ENCODE results near the gene SUDS3.
A peak's percentile ranks its signal among the peaks of the same experiment; 100 is the strongest.
"Not testable (repeated sequence)": the region's sequence is repeated elsewhere in the genome, so short reads cannot be mapped to it uniquely, and the experiment has no call there.

SUDS3 gene

GRCh38 chr12:118376089-118377020 is at the start of gene SUDS3:
TSS of gene SUDS3 (plus strand) at chr12:118376555. CDS start at chr12:118376692, 137 bp downstream.
- peak; percentile 81 to 92 for DNase-seq (ENCODE audit: low read depth in 2 of 2, low spot score in 1 of 2)

DNA sequence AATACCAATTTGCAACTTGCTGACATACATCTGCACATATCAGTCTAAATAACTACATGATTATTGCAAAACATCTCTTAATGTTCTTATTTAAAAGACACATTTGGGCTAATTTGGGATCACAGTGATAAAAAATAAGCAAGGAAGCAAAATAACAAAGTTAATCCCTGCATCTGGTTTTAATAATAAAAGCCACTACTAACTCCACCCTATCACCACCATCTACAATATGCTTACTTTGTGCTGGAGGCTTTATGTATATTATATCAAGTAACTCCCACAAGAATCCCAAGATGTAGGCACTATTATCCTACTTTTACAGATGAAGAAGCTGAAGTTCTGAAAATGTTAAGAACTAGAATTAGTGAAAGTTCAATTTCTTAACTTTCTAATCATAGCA is 49.4 kb upstream of the SUDS3 start:
- no peak for DNase-seq (ENCODE audit: low read depth in 2 of 2, low spot score in 1 of 2)

DNA sequence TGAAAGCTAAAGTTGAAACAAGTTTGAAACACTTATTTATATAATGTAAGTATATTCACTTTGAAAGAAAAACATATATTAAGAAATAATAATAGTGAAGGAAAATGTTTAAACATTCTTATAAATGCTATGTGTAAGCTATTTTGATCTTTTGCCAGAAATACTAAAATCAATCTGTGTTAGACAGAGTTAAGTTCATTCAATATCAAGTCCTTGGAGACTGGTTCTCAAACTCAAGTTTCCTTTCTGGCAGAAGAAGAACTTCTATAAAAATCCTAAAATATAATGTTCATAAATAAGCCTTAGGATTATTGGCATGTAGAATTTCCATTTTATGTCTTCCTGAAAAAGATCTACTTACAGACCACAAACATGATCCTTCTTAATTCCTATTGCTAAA is 49.0 kb upstream of the SUDS3 start:
- no peak for DNase-seq (ENCODE audit: low read depth in 2 of 2, low spot score in 1 of 2)

GRCh38 chr12:118328486-118329330 is 47.6 kb upstream of the SUDS3 start:
- no peak for DNase-seq (ENCODE audit: low read depth in 2 of 2, low spot score in 1 of 2)

DNA sequence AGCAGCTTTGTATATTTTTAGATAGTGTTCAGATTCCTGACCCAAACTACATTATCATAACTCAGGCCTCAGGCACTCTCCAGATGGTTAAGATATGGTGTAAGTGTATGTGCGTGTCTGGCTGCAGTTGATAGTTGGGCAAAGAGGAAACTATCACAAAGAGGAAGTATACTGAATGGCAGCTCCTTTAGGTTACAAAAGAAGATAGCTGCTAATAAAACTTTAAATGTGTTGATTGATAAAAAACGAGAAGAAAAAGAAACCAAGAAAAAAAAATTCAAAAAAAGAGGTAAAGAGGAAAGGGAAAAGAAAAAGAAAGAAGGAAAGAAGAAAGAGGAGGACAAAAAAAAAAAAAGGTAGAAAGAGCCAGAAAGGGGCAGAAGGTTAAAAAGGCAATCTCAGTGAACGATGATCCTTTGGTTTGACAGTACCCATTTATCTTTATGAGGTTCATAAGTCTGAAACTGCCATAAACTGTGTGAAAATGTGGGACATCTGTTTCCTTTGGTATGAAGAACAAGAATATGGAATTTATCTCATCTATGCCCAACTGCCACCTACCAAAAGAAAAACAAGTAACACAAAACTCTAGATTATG is 45.8 kb upstream of the SUDS3 start:
- no peak for DNase-seq (ENCODE audit: low read depth in 2 of 2, low spot score in 1 of 2)

DNA sequence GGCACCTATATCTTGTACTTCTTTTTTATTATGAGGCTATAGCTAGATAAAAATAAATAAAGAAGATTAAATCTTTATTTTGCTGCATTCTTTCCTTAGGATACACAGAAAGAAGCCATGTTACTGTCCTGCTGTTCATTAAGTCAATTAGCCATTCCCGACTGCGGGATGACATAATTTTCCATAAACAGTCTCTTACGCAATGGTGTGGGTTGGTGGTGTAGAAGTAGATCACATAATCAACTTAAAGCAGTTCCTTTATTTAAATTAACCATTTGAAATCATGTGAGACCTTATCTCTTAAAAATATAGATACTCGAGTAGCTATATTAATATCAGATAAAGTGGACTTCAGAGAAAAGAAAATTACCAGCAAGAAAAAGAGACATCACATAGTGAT is 43.8 kb upstream of the SUDS3 start:
- no peak for DNase-seq (ENCODE audit: low read depth in 2 of 2, low spot score in 1 of 2)

GRCh38 chr12:118334241-118334640 is 42.1 kb upstream of the SUDS3 start:
- DNase-seq (ENCODE audit: low read depth in 2 of 2, low spot score in 1 of 2): no peak

- DNase-seq (ENCODE audit: low read depth in 2 of 2, low spot score in 1 of 2): no peak
Observed at GRCh38 chr12:118334939-118335567, 41.3 kb upstream of the SUDS3 start.

GRCh38 chr12:118336123-118336522 is 40.2 kb upstream of the SUDS3 start:
- DNase-seq (ENCODE audit: low read depth in 2 of 2, low spot score in 1 of 2): no peak

DNA sequence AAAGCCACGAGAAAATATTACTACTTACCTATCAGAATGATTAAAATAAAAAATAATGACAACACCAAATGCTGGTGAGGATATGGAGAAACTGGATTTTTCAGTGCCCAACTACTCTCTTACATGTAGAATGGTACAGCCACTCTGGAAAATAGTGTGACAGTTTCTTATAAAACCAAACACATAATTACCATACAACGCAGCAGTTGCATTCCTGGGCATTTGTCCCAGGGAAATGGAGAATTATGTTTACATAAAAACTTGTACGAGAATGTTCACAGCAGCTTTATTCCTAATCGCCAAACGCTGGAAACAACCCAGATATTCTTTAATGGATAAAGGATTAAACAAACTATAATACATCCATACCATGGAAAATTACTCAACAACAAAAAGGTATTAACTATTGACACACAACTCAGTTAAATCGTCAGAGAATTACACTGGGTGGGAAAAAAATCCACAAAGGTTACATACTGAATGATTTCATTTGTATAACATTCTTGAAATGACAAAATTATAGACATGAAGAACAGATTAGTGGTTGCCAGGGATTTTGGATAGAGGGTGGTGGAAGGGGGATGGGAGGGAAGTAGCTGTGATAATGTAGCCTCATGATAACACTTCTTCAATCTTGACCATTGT is 39.0 kb upstream of the SUDS3 start:
- DNase-seq (ENCODE audit: low read depth in 2 of 2, low spot score in 1 of 2): no peak

DNA sequence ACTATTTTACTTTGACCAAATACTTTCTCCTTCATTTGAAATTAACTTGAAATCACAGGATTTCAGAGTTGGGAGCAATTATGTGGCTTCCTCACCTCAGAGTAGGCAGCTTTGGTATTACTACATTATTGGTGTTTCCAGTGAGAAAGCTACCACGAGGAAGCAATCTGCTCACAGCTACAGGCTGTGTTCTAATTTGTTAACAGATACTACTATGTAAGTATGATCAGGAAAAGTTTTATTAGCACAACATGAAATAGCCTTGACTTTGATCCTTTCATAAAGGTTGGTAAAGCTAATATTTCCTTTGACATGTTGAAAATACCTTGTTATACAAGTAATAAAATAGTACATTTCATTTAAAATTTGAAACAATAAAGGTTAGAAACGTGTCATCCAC is 34.3 kb upstream of the SUDS3 start:
- DNase-seq (ENCODE audit: low read depth in 2 of 2, low spot score in 1 of 2): no peak

DNA sequence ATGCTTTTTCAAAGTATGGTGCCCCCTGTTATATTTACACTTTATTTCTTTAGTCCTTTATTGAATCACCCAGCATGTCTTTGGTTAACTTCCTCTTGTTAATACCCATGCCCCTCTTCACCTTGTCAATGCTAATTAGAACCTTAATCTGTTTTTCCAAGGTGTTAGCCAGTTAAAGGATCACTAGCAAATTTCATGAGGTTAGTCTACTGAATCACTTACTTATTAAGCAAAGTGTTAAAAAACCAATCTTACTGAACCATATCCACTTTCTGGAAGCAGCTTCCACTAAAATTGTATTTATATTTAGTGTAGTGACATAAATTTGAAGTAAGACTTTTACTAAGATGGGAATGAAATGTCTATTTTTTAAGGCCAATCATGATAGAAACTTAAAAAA is 31.5 kb upstream of the SUDS3 start:
- DNase-seq (ENCODE audit: low read depth in 2 of 2, low spot score in 1 of 2): no peak

DNA sequence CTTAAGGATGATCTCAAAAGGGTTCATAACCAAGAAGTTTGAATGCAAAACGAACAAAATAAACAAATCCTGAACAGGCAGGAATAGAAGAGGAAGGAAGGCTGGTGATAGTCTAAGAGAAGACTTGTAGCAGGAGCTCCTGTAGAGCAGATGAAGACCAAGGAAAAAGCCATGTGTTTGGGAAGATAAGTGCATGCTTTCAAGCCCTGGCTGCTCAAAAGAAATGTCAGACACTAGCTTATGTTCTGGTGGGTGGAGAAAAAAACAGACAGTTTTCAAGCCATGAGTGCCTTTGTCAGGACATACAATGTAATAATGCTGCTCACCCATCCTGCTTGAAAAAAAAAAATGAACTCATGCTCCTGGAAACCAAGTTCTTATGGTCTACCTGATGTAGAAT is 31.0 kb upstream of the SUDS3 start:
- no peak for DNase-seq (ENCODE audit: low read depth in 2 of 2, low spot score in 1 of 2)

DNA sequence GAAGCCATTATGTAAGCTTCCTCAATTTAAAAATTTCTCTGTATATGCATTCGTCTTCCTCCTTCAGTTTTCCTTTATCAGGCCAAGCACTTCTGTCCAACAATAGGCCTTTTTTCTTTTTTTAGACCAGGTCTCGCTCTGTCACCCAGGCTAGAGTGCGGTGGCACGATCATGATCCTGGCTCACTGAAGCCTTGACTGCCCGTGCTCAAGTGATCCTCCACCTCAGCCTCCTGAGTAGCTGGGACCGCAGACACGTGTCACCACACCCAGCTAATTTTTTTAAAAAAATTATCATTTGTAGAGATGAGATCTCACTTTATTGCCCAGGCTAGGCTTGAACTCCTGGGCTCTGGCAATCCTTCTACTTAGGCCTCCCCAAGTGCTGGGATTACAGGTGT is 29.5 kb upstream of the SUDS3 start:
- no peak for DNase-seq (ENCODE audit: low read depth in 2 of 2, low spot score in 1 of 2)

- no peak for DNase-seq (ENCODE audit: low read depth in 2 of 2, low spot score in 1 of 2)
Observed at GRCh38 chr12:118347916-118348315, 28.4 kb upstream of the SUDS3 start.

DNA sequence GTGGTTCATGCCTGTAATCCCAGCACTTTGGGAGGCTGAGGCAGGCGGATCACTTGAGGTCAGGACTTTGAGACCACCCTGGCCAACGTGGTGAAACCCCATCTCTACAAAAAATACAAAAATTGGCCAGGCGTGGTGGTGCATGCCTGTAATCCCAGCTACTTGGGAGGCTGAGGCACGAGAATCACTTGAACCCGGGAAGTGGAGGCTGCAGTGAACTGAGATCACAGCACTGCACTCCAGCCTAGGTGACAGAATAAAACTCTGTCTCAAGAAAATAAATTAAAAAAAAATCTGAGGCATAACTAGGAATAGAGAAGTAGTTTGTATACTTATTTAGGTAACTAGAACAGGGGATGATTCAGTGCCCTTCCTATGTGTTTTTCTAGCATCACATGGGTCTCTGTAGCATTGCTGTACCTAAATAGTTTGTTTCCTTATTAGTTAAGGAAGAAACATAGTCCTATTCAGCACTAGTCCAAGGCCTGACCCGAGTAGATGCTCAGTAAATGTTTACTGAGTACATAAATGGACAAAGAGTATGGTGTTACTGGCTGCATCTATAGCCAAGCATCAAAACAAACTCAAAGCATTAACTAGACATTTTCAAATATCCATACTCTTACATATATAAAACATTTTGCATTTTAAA is 25.3 kb upstream of the SUDS3 start:
- DNase-seq (ENCODE audit: low read depth in 2 of 2, low spot score in 1 of 2): no peak

- DNase-seq (ENCODE audit: low read depth in 2 of 2, low spot score in 1 of 2): no peak
Observed at GRCh38 chr12:118353721-118354120, 22.6 kb upstream of the SUDS3 start.

DNA sequence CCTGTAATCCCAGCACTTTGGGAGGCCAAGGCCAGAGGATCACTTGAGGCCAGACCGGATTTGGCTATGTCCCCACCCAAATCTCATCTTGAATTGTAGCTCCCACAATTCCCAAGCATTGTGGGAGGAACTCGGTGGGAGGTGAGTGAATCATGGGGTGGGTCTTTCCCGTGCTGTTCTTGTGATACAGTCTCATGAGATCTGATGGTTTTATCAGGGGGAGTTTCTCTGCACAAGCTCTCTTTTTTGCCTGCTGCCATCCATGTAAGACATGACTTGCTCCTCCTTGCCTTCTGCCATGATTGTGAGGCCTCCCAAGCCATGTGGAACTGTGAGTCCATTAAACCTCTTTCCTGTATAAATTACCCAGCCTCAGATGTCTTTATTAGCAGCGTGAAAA is 21.9 kb upstream of the SUDS3 start:
- DNase-seq (ENCODE audit: low read depth in 2 of 2, low spot score in 1 of 2): not testable (repeated sequence)

- no peak for DNase-seq (ENCODE audit: low read depth in 2 of 2, low spot score in 1 of 2)
Observed at GRCh38 chr12:118354903-118355302, 21.5 kb upstream of the SUDS3 start.

DNA sequence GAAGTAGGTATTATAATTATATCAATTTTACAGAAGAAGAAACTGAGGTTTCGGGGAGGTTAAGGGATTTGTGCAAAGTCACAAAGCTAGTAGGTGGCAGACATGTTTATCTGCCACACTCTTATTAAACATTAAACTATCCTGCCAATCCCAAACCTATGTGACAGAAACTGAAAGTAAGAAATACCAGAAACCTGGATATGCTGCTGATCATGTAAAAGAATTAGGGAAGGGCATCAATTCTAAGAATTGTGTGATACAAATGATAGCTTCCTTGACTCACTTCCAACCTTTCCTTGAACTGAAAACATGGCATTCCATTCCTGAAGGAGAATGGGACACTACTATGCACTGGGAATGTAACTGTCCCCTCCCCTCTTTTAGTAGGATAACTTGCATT is 20.5 kb upstream of the SUDS3 start:
- DNase-seq (ENCODE audit: low read depth in 2 of 2, low spot score in 1 of 2): no peak

Data from stimulated activated CD8-positive, alpha-beta memory T cell treated with anti-CD3 and anti-CD28 coated beads, Interleukin-4, amount 100 ng/mL, for 4 hours (primary cell).